ENCODE data around the gene MICAL3. TPM values are rescaled to one million over a fixed set of nuclear protein-coding genes. Genes with fewer than 3 reads are reported as not detected.

MICAL3 gene
- total and polyA plus RNA-seq, 3 donors from 2014 or later = 103 to 106 (median 104) TPM

DNA sequence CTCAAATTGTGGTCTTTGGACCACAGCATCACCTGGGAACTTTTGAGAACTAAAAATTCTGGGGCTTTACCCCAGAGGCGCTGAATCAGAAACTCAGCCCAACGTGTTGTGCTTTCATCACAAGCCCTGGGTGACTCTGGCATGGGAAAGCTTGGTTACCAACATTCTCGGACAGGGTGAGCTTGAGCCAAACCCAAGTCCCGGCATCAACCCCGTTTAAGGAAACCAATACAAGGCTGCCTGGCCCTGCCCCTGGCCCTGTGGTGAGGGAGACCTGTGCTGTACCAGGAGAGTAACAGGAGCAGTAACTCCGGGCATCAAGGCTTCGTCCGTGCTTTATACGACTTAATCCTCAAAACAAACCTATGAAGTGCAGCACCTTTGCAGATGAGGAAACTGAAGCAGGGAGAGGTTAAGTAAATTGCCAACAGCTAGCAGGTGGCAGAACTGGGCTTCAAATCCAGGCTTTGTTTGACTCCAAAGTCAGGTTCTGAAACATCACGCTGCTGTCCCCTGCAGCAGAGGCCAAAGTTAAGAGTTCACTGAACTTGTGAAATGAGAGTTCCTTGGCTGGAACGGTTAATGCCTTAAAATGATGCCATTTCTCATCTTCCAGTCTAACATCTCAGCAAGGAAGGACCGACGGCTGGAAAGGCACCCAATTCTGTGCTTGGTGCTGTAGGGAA lies 186.0 kb downstream of the MICAL3 start:
- DNase-seq = no peak
- no peaks in the 10 kb centered on the region for H3K36me3 ChIP-seq (ENCODE audit: low read depth, missing control alignments)
- no peaks in the 10 kb centered on the region for H3K4me1 ChIP-seq
- no peak for TF ChIP-seq POLR2A (IDR thresholded peaks at IDR 0.05)
- TF ChIP-seq, protein P1, sequence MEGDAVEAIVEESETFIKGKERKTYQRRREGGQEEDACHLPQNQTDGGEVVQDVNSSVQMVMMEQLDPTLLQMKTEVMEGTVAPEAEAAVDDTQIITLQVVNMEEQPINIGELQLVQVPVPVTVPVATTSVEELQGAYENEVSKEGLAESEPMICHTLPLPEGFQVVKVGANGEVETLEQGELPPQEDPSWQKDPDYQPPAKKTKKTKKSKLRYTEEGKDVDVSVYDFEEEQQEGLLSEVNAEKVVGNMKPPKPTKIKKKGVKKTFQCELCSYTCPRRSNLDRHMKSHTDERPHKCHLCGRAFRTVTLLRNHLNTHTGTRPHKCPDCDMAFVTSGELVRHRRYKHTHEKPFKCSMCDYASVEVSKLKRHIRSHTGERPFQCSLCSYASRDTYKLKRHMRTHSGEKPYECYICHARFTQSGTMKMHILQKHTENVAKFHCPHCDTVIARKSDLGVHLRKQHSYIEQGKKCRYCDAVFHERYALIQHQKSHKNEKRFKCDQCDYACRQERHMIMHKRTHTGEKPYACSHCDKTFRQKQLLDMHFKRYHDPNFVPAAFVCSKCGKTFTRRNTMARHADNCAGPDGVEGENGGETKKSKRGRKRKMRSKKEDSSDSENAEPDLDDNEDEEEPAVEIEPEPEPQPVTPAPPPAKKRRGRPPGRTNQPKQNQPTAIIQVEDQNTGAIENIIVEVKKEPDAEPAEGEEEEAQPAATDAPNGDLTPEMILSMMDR (IDR thresholded peaks at IDR 0.05) = no peak
- no peak overlapping the region for H3K4me3 ChIP-seq
- 93 to 95% methylated on average over 13 of the region's 13 CpGs for WGBS, 2 donors
- H3K27ac ChIP-seq = no peak overlapping the region
- H3K9me3 ChIP-seq = no peaks in the 10 kb centered on the region
- no peaks in the 10 kb centered on the region for H3K27me3 ChIP-seq
- intact Hi-C loops (cut with DNase I; ENCODE audit: low total_unique reads) = no loop called here

DNA sequence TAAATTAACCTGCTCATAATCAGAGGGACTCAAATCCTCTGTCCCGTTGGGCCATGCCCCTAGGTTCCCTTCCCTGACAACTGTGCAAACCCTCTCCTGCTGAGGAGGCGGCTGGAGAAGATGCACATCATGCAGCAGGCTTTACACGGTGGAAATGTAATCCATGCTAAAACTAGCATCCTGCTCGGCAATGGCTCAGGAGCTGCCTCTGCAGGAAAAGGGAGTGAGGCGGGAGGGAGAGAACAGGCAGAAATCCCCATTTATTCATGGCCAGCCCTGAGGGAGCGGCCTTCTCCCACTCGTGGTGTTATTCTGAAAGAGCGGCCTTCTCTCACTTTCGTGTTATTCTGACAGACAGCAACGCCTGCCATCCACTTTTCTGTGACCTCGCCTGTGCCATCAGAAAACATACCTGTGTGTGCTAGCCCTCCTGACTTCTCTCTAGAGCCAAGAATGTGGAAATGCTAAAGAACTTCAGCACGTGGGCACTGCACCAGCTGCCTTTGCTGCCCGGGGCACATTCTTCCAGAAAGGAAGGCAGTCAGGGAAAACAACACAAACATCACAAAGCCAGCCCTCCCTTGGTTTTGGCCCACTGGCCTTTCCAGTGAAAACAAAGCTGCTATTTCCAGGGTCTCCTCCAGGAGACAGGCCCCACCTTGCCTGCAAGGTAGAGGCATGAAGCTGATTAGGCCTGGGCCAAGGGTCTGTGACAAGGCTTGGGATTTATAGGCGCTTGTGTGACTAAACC lies 187.2 kb downstream of the MICAL3 start:
- no peak for TF ChIP-seq POLR2A (IDR thresholded peaks at IDR 0.05)
- TF ChIP-seq, protein P1 (IDR thresholded peaks at IDR 0.05) = no peak
- Histone ChIP-seq H3K4me3 (no peak overlapping the region), H3K27ac (no peak overlapping the region), H3K9me3 (no peaks in the 10 kb centered on the region), H3K36me3 (ENCODE audit: low read depth, missing control alignments) (no peaks in the 10 kb centered on the region), H3K27me3 (no peaks in the 10 kb centered on the region), H3K4me1 (no peaks in the 10 kb centered on the region)
- WGBS, 2 donors = 73 to 77% methylated on average over 14 of the region's 14 CpGs
- no peak for DNase-seq
- intact Hi-C loops (cut with DNase I; ENCODE audit: low total_unique reads) = no loop called here

DNA sequence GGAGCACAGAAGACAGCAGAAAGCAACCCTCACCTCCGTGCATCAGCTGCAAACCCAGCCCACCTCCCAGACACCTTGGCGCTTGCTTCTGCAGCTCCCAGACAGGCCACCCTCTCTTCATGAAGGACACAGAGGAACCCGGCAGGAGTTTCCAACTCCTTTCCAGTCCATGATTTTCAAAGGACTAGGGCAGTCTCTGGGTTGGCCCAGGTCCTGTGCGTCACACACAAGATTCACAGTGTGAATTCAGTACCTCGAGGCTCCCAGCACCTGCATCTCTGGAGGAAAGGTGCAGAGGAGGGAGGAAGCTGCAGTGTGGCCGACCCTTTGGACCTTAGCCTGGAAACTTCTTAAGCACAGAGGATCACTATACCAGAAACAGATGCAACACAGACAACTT lies 189.1 kb downstream of the MICAL3 start:
- no peaks in the 10 kb centered on the region for H3K36me3 ChIP-seq (ENCODE audit: low read depth, missing control alignments)
- H3K9me3 ChIP-seq = no peaks in the 10 kb centered on the region
- DNase-seq = no peak
- H3K27me3 ChIP-seq = no peaks in the 10 kb centered on the region
- H3K4me1 ChIP-seq = no peaks in the 10 kb centered on the region
- intact Hi-C loops (cut with DNase I; ENCODE audit: low total_unique reads) = no loop called here
- TF ChIP-seq, protein P1 (IDR thresholded peaks at IDR 0.05) = no peak
- TF ChIP-seq POLR2A (IDR thresholded peaks at IDR 0.05) = no peak
- WGBS, 2 donors = 80 to 90% methylated on average over 6 of the region's 6 CpGs
- no peak overlapping the region for H3K27ac ChIP-seq
- H3K4me3 ChIP-seq = no peak overlapping the region

DNA sequence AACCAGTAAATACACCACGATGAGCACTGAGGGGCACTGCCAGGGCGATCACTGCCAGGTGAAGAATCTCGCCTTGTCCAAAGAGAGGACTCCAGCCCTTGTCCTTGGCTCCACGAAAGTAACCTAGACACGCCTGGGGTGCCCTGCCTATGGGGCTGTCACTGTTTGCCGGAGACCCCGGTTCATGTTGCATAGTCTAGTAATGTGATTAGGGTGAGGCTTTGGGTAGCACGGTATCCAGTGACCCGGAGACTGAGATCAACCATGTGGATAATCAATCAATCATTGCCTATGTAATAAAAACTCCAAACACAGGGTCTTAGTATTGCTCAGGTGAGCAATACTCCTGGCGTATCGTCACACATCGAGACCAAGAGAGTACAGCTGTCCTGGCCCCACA lies 190.9 kb downstream of the MICAL3 start:
- no peak overlapping the region for H3K4me3 ChIP-seq
- no peak overlapping the region for H3K27ac ChIP-seq
- intact Hi-C loops (cut with DNase I; ENCODE audit: low total_unique reads) = no loop called here
- TF ChIP-seq POLR2A (IDR thresholded peaks at IDR 0.05) = no peak
- TF ChIP-seq, protein P1 (IDR thresholded peaks at IDR 0.05) = no peak
- no peak for DNase-seq
- H3K27me3 ChIP-seq = no peaks in the 10 kb centered on the region
- no peaks in the 10 kb centered on the region for H3K9me3 ChIP-seq
- 89 to 90% methylated on average over 7 to 12 of the region's 12 CpGs for whole genome bisulfite sequencing, 2 donors
- H3K4me1 ChIP-seq = no peaks in the 10 kb centered on the region
- H3K36me3 ChIP-seq (ENCODE audit: low read depth, missing control alignments) = no peaks in the 10 kb centered on the region

Measured in testis (tissue), 3 donors.